GM19468 (cell line): ENCODE results near the gene GAMT.

Experiments
- ATAC-seq: cut with Tn5 transposase; IDR thresholded peaks from one replicate; pipeline ENCODE4 v1.9.1; 2021; ENCODE audit warnings: mild to moderate bottlenecking, moderate library complexity, moderate number of reproducible peaks; ENCODE audit not compliant: unreplicated experiment; ENCODE audit errors: extremely low read depth

The GAMT gene

DNA sequence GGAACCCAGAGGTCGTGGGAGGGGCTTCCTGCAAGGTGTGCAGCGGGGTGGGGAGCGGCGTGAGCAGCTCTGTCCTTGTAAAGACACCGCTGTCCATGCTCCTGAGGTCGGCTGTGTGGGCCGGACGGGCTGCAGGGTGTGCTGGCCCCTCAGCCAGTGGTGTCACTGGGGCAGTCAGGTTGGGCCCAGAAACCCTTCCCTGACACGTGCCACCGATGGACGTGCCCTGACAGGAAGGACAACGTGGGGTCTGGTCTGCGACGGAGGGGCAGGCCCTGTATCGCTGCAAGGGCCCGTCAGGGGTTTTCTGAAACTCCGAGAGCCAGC lies 32.7 kb upstream of the GAMT start:
- ATAC-seq, result no peak

DNA sequence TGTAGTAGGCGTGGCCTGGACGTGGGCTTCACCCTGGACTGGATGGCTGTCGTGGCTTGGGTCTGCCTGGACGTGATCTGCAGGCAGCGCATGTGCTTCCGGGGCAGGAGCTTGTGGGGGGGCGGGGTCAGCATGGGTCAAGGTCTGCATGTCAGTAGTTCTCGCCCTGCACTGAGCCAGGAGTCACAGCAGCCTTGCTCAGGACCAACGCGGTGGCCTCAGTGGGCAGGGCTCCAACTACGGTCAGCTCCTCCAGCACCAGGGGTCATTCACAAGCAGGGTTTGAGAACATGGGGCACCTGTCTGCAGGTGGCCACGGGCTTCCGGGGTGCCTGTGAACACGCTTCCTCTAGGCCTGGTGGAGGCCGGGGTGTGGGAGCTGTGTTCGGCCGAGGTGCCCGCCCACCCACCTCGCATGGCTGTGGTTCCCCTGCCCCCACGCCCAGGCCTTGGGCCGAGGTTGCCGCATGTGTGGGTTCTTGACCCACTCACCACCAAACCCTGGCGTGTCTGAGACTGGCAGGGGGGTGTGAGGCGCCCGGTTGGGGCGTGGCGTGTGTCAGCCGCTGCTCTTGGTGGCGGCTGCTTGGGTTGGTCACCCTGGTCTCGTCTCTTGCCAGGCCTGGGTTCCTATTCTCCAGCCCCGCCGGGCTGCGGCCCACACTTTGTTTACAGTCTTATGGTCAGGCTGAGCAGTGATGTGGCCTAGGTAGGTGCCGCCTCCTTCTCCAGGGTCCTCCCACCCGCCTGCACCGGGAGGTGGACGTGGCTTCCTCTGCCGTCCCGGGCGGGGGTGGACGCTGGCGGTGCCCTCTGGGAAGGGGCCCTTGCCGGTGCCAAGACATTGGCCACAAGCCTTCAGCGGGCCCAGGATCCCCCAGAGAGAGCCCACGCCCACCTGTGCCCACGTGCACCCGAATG lies 32.0 kb upstream of the GAMT start:
- no peak for ATAC-seq

DNA sequence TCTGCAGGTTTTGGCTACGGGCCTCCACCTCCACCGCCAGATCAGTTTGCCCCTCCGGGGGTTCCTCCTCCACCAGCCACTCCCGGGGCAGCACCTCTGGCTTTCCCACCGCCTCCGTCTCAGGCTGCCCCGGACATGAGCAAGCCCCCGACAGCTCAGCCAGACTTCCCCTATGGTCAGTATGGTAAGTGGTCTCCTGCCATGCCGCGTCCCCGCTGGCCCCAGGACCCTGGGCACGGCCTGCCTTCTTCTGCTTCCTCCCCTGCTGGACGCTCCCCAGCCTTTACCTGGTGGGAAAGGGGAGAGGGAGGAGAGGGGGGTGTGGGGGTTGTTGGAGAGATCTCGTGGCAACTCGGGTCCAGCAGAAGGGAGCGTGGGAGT lies 31.2 kb upstream of the GAMT start:
- no peak for ATAC-seq

DNA sequence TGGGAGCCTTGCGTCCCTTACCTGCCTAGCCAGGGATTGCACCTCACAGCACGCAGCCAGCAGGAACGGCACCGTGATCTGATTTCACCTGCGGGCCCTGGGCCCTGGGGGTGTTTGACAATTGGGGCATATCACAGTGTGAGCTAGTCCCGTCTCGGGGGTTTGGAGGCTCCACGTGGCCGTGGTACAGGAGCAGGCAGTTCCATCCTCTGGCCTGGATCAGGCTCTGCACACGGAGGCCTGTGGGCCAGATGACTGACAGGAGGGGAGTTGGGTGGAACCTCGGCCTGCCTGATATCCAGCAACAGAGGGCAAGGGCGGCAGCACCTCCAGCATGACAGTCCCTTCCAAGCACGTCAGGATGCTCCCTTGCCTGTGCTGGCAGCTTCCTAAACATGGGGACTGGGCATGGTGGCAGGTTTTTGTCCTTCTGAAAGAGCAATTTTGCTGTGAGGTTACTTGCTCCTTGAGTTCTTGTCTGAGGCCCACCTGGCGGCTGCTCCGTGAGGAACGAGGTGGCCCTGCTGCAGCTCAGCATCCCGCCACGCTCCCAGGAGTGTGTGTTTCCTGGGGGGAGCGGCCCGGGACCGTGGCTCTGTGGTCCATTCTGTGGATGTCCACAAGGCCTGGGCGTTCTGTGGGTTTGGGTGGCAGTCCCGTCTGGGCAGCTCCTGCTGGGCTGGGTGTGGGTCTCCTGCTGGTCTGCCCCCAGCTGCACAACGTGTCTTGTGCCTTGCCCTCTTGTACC lies 30.6 kb upstream of the GAMT start:
- no peak for ATAC-seq

DNA sequence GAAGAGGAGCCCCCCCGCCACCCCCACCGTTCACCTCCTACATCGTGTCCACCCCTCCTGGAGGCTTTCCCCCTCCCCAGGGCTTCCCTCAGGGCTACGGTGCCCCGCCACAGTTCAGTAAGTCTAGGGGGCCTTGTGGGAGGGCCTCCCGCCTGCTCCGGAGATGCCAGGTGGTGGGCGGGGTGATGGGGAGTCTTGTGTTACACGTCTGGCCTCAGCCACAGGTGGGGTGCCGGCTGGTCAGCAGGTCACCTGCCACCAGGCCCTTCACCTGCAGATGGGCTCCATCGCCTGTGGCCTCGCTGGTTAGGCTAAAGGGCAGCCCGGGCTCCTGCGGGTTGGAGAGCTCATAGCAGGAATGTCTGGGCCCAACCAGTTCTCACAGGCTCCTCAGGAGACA lies 28.9 kb upstream of the GAMT start:
- no peak for ATAC-seq

DNA sequence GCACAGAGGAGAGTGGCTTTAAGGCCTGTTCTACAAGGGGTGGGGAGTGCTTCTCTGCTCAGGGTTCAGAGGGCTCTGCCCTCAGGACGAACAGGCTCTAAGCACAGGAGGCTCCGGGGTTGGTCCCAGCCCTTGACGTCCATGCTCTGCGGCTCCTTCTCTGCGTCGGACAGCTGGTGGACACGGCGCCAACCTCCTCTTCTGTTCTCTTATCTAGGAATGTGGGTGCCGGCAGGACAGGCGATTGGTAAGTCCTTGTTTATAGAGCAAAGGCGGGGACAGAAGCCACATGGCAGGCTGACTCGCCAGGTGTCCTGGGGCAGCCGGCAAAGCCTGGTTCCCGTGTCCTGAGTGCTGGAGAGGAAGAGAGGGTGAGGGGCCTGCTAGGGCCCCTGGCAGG lies 28.4 kb upstream of the GAMT start:
- ATAC-seq, result no peak

DNA sequence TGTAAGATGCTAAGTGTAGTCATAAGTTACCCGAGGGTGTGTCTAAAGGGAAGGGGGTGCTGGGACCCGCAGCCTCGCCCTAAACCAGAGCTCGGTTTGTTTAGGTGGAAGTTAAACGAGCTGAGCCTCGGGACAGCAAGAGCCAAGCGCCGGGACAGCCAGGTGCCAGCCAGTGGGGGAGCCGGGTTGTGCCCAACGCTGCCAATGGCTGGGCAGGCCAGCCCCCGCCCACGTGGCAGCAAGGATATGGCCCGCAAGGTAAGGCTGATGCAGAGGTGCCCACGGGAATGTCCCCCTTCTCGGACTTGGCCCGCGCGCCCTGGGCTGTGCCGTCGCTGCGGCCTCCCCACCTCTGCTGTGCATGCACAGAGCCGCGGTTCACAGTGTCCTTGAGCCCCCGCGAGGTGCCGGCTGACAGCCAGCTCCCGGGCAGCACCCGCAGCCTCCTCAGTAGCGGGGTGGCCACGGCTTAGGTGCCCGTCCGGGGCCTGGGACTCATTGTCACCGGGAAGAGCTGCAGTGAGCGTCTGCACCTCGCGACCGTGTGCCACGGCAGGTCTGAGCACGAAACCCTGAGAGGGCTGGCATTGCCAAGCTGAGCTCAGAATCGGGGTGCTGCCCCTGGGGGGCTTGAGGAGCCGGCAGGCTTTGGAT lies 27.5 kb upstream of the GAMT start:
- no peak for ATAC-seq

DNA sequence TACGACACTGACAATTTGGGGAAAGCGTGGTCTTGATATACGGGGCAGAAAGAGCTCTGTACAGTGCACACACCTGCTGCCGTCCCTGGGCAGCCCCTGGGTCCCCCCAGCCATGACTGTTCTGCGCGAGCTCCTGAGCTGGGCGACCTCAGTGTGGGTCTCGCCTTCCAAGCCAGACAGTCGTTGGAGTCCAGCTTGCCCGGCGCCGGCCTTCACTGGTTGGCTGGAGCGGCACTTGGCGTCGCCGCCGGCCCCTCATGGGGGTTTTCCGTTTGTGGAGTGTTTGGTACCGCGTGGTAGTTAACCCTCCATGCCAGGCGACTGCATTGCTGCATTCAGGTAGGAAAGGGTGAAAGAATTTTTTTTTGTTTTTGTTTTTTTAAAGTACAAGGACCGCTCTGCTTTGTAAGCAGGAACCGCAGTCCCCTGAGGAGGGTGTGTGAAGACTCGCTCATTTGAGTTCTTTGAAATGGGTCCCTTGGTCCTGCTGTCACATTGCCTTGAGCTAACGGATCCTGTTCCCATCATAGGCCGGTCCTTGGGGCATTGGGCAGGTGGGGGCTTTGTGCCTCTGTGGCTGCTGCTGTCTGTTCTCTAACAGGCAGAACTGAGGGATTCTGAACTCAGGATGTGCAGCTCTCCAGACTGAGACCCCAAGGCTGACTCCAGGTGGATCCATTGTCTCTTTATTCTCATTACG lies 26.0 kb upstream of the GAMT start:
- ATAC-seq, result no peak

DNA sequence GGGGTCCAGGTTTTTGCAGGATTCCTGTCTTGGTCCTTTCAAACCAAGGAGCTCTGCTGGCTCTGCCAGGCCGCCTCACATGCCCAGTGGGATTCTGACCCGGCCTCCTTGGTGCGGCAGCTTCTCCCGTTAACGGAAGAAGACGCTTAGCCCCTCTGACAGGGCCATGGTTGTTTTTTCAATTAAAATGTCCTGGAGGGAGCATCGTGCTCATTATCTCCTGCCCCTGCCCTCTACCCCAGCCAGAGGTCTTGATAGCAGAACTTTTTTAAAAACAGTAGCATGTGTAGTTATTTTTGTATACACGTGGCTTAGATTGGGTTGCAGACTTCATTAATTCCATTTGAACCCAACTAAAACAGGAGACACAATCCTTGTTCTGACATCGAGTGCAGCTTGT lies 25.4 kb upstream of the GAMT start:
- ATAC-seq, result no peak

DNA sequence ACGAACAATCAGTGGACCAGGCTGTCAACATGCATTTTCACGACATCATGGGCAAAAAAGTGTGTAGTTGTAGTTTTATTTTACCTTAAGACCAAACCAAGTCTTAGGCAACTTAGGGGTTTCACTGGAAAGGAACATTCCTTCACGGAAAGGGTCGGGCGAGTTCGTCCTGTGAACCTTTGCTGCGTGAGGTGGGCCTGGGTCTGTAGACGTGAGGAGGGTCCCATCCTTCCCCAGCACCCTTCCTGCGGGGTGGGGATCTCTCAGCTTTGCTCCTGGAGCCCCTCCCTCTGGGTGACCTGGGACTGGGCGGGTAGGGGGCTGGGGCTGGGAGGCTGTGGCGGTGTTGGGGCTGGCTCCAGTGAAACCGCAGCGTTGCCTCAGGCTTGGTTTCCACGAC lies 24.6 kb upstream of the GAMT start:
- ATAC-seq, result no peak

DNA sequence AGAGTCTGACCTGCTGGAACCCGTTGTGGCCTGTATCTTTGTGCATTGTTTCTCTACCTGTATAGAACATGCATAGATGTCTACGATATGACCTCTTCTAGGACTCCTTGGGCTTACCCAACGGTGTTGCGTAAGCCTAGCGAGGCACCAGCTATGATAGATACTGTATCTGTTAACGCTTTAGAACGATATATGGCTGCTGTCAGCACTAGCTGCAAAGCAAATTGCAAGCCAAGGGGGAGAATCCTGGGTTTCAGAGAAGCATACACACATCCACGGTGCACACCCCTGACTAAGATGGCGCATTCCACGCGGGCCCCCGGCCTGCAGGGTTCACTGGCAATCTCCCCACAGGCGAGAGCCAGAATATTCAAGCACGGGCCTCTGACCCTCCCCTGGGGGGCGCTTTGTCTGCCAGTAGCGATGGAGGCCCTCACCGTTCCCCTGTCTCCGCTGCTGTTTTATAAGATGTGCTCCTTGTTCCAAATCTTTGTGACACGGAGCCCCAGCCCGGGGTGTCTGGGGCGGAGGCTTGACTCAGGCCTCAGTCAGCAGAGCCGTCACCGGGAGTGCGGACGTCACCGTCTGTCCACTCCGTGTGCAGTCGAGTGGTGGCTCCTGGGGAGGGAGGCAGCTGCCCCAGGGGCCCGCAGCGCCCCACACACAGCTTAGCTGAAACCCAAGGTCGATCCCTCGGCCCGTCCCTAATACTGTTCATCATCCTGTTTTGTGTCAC lies 23.9 kb upstream of the GAMT start:
- no peak for ATAC-seq

DNA sequence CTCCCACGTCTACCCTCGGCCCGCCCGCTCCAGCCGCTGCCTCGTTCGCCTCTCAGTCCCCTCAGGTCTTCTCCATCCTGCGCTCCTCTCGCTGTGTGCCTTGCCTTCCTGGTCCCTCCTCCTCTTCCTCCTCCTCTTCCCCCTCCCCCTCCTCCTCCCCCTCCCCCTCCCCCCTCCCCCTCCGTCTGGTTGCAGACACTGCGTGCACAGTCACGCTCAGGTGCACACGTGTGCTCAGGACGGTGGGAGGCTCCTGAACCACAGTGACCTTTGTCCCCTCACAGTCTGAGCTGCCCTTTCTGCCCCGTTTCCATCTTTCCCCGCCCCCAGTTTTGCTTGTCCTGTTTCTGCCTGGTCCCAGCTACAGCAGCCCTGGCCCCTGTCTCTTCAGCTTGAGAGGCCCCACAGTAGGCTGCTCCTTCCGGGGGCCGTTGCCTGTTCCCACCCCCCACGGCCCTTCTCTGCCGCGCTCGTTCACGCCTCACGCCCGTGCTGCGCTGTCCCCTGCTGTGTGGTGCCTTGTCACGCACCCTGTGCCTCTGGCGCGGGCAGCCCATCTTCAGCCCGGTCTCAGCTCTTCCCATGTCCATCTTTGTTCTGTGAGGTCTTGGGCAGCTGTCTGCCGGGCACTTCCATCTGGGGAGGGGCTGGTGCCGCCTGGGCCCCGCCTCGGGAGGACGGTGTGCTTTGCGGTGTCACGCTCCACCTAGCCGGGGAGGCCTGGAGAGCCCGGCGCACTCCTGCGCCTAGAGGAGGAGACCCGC lies 23.0 kb upstream of the GAMT start:
- no peak for ATAC-seq

DNA sequence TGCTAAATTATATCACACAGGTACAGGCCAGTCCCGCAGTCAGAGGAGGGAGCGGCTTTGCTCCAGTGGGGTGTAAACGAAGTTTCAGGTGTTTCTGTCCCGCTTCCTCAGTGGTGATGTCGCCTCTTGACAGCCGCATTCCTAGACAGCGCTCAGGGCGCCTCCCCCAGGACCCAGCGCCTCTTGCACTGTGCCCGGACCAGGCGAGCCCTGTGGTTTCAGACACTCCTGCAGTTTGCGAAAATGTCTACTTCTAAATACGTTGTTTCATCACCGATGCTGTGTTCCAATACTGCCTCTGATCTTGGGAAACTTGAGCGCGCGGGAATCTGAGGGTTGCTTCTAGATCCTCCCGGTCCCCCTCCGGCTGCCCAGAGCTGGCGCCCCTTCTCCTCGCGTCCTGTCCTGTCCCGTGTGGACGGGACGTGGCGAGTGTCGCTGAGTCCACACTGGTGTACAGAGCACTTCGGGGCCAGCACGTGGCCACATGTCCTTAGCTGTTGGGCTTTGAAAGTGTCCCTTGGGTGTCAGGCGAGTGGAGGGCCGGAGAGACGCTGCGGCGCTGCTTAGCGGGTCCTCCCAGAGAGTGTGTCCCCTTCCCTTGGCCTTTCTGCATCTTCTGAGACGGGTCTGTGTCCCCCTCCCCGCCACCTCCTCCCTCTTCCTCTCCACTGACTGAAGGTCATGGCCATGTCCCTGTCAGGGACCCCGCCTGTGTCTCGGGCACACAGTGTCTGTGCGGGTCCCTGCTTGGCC lies 22.3 kb upstream of the GAMT start:
- ATAC-seq, result no peak

DNA sequence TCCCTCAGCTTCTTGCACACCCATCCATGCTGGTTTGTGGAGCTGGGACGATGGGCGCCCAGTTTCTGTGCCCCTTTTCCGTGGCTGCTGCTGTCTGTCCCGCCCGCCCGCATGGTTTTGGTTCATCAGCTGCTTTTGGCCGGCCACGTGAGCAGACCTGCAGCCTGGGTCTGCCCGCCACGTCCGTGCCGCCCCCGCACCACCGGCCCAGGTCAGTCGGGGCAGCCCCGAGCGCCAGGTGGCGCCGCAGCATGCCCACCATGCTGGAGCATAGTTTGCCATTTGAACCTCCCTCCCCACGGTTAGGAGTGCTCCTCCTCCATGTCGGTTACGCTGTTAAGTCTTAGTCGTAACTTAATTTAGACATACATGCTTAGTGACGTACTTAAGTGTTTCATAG lies 21.6 kb upstream of the GAMT start:
- no peak for ATAC-seq

DNA sequence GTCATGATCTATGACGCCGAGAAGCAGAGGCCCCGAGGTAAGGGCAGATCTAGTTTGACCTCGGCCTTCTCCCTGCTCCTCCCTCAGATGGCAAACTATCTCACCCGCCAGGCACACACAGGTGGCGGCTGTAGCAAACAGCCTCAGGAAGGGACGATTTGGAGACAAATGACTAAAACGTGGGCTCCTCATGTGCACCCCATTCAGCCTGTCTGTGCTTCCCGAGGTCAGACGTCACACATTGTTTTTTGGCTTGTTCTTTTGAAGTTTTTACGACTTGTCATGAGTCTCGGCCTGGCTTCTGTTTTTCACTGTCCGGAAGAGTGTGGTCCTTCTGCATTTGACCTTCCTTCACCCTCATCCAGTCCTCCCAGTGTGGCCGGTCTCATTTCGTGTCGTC lies 21.0 kb upstream of the GAMT start:
- no peak for ATAC-seq

DNA sequence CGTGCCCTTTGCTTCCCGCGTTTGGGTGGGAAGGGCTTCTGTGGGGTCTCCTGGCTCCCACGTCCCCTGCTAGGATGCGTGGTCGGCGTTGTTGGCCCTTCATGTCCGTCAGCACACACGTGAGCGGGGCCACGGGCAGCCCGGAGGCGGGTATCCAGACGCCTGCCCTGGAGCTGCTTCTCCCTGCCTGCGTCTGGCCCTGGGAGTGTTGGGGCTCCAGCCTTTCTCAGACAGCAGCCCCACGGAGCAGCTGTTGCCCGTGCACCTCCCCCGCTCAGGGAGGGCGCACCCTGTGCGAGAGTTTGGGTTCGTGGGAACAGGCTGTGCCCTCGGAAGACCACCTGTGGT lies 20.6 kb upstream of the GAMT start:
- ATAC-seq, result no peak

DNA sequence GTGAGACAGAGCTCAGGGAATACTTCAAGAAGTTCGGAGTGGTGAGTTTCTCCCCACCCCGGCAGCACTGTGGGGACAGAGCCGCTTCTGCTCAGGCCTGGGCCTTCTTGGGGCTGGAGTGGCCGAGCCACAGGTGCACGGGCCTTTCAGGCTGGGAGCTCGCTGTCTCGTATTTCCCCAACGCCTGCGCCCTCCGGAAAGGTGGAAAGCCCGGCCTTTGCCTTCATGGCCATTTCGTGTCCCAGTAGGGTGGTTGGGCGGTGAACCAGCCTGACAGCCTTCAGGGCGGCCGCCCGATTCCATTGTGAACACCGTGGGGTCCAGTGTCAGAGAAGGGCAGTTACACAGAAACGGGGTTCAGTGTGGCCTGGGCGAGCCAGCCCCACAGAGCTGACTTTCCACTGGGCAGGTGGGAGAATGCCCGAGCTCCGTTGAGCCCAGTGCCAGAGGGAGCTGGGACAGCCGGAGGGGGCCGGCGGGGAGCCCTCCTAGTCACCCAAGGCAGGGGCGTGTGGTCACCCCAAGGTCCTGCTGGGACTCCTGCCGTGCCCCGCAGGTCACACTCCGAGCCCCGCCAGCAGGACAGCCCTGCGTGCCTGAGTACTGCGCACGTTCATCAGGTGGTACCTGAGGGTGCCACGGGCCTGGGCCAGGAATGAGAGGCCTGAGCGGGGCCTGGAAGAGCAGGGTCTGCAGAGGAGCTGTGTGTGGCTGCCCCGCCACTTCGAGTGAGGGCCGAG lies 20.0 kb upstream of the GAMT start:
- no peak for ATAC-seq

DNA sequence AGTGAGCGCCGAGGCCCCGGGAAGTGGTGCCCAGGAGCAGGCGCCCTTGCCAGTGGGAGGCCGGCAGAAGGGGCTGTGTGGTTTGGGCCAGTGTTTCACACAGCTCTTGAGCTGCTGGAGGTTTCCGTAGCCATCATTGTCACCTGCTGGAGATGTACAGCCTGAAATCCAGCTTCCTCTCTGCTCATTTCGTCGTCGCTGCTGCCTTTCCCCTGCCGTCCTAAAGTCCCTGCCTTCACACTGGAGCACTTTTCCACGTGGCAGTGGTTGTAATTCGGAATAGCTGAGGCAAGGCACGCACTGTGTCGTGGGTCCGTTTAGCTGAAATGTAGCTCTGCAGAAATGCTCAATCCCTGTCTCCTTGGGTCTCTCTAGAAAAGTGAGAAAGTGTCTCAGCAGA lies 19.2 kb upstream of the GAMT start:
- ATAC-seq, result no peak
